ENCODE measurements around the gene CD36.

DNA sequence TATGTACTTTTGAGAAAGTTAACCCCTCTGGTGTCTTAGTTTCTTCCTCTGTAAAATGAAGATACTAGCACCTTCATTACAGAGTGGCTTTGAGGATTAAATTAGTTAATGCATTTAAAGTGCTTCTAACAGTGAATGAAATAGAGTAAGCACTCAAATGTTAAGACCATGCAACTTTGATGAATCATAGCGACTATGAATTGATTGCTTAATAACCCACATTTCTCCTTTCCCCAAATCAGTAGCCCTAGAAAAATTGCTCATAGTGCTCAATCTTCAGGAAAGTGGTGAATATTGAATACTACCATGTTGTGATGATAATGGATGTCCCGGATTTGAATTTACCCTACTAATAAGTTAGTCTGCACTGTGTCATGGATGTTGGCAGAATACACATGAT, 48.1 kb downstream of the CD36 start:
- TF ChIP-seq POLR2A (IDR thresholded peaks at IDR 0.05) (no peak), CTCF (IDR thresholded peaks at IDR 0.05) (no peak)

All from prostate gland (tissue), 2 donors.